GM21528 (cell line): ENCODE results near the gene APPBP2.
"Not testable (repeated sequence)": the region's sequence is repeated elsewhere in the genome, so short reads cannot be mapped to it uniquely, and the experiment has no call there.

Experiments used
- ATAC-seq: cut with Tn5 transposase; IDR thresholded peaks from one replicate; pipeline ENCODE4 v1.9.1; 2021; ENCODE audit warnings: mild to moderate bottlenecking, moderate library complexity; ENCODE audit not compliant: unreplicated experiment, low FRiP score

APPBP2 gene

DNA sequence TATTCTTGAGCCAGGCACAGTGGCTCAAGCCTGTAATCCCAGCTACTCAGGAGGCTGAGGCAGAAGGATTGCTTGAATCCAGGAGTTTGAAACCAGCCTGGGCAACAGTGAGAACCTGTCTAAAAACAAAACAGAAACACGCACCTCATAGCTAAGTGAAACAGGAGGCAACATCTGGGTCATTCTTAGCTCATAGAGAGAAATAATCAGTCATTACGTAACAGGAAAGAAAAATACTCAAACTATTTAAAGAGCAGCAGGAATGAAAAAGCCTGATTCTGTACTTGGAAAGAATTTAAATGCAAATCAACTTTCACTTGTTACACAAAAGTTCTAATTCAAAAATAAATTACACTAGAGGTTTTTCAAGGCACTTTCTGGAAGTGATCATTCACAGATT lies 86.5 kb downstream of the APPBP2 start:
- no peak for ATAC-seq

DNA sequence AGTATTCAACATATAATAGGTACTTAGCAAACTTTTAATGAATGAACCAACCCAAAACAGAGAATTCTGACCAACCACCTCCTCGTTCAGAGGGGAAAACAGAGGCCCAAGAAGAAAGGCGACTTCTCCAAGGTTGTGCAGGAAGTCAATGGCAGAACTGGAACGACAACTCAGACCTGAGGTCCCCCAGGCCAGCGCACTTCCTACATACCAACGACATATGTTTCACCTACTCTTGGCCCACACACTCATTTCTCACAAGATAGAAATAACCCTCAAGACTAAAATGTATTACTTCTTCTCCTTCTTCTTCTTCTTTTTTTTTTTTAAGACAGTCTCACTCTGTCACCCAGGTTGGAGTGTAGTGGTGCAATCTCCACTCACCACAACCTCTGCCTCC lies 89.4 kb downstream of the APPBP2 start:
- no peak for ATAC-seq

GRCh38 chr17:60435244-60436167 lies 90.5 kb downstream of the APPBP2 start:
- ATAC-seq: no peak

DNA sequence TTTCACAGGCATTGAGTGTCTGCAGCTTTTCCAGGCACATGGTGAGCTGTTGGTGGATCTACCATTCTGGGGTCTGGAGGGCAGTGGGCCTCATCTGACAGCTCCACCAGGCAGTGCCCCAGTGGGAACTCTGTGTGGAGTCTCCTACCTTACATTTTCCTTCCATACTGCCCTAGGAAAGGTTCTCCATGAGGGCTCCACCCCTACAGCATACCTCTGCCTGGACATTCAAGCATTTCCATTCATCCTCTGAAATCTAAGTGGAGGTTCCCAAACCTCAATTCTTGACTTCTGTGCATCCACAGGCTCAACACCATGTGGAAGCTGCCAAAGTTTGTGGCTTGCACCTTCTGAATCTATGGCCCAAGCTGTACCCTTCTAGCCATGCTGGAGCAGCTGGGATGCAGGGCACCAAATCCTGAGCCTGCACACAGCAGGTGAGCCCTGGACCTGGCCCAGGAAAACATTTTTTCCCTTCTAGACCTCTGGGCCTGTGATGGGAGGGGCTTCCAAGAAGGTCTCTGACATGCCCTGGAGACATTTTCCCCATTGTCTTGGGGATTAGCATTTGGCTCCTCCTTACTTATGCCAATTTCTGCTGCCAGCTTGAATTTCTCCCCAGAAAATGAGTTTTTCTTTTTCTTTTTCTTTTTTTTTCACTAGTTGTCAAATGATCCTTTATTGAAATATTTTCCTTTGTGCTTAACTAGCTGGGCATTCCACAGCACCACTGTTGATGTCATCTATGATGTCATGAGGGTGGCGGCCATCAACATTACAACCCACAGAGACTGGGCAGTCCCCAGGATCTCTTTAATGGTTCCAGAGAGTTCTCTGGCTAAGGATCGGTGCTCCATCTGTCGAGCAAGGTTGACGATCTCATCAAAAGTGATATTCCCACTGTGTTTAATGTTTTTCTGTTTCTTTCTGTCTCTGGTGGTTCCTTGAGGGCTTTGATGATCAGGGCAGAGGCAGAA lies 92.7 kb downstream of the APPBP2 start:
- ATAC-seq: not testable (repeated sequence)

DNA sequence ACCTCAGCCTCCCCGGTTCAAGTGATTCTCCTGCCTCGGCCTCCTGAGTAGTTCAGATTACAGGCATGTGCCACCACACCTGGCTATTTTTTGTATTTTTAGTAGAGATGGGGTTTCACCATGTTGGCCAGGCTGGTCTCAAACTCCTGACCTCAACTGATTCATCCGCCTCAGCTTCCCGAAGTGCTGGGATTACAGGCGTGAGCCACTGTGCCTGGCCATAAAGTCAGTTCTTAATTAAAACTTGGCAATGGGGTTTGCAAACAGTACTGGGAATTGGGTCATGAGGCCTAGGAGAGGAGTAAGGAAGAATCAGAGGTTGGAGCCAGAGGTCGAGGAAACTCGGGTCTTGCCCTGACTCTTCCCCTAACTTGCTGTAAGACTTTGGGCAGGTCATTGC lies 95.5 kb downstream of the APPBP2 start:
- not testable (repeated sequence) for ATAC-seq

GRCh38 chr17:60428491-60428890 lies 97.6 kb downstream of the APPBP2 start:
- not testable (repeated sequence) for ATAC-seq

DNA sequence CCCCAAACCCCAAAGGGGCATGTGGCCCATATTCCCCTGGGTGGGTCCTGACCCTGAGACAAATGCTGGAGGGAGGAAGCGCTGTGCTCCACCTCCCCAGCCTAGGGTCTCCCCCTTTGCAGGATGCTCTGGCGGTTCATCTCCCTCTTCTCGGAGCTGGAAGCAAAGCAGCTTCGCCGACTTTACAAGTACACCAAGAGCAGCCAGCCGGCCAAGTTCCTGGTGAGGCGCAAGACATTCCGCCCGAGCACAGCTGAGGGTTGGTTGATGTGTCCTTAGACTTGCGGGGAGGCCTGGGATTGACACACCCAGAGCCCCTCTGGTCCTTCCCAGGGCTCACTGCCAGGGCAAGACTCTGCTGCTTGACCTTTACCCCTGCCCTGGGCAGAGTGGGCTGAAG lies 99.4 kb downstream of the APPBP2 start:
- no peak for ATAC-seq

DNA sequence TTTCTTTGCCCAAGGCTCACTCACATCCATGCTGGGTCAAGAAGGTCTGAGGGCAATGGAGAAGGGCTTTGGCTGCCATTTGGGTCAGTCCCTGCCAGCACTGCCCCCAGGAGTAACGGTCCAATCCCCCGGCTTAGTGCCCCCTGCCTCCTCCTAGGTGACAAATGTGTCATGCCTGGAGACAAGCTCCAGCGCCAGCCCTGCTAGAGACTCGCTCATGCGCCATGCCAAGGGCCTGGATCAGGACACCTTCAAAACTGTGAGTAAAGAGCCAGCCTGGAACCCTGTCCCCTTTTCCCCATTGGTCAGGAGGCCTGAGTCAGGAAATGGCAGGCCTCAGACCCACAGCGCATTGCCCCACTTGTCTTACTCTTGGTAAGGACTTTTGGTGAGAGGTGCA lies 100.4 kb downstream of the APPBP2 start:
- ATAC-seq: no peak

DNA sequence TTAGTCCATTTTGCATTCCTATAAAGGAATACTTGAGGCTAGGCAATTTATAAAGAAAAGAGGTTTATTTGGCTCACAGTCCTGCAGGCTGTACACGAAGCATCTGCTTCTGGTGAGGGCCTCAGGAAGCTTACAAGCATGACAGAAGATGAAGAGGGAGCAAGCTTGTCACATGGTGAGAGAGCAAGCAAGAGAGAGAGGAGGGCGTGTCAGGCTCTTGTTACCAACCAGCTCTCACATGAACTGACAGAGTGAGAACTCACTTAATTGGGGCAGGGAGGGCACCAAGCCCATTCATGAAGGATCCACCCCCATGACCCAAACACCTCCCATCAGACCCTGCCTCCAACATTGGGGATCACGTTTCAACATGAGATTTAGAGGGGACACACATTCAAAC lies 102.2 kb downstream of the APPBP2 start:
- ATAC-seq: no peak

- no peak for ATAC-seq
Measured at GRCh38 chr17:60422162-60422665, 103.8 kb downstream of the APPBP2 start, which contains the start of gene CHCT1. Gene CHCT1, plus strand, starts transcription at chr17:60422489. Its CDS starts 104 bp downstream, at chr17:60422593.

DNA sequence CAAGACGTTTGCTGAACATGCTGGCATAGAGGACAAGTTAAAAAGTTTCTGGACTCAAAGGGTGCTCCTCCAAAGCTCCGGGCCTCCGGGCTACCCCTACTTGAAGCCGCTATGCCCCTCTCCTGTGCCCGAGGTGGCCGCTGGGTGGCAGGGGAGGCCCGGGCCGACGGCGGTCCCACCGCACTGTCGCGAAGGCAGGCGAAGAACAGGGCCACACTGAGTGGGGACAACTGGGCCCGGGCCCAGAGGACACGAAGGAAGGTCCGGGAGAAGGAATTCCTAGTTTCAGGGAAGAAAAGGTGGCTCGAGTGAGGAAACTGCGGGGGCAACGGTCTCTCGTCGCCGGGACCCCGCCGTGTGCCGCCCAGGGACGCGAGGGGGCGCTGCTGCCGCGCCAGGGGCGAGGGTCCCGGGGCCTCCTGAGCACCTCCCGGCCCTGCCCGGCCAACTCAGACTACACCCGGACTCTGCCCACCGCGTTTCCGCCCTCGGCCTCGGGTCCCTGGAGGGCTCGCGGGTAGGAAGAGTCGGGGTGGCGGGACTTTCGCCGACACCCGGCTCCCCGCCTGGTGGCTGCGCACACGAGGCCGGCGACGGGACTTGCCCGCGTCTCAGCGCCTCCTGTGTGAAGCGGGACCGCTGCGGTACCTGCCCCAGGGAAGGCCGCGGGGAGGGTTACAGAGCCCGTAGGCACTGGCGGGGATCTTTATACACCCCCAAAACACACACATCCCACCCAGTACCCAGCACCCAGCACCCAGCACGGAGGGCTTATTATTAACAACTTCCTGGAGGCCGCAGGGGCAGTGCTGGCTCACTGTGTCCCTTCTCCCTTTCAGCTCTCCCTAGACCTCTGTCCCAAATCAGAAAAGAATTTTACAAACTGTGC lies 104.5 kb downstream of the APPBP2 start:
- ATAC-seq: peak; percentile 89

- ATAC-seq: not testable (repeated sequence)
Measured at GRCh38 chr17:60419875-60420274, 106.2 kb downstream of the APPBP2 start.

- ATAC-seq: not testable (repeated sequence)
Measured at GRCh38 chr17:60419003-60419402, 107.0 kb downstream of the APPBP2 start.

GRCh38 chr17:60416368-60416925 lies 109.6 kb downstream of the APPBP2 start:
- no peak for ATAC-seq

DNA sequence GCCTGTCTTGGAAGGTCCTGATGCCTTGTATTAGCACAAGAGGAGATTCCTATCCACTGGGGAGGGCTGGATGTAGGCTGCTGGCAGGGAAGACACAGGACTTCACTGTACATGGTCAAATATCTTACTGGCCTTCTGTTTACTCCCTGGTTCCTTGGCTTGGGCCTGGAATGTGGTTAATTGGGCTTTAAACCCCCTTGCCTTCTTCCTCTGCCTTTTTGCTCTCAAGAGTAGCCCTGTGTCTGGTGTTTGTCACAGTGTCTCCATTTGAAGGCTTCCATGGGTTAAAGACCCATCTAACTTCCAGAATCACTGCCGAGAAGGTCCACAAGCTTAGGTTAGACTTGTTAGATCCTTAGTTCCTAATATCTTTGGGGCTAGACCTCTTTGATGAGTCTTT lies 110.9 kb downstream of the APPBP2 start:
- no peak for ATAC-seq

- ATAC-seq: no peak
Measured at GRCh38 chr17:60412701-60413100, 113.3 kb downstream of the APPBP2 start.

DNA sequence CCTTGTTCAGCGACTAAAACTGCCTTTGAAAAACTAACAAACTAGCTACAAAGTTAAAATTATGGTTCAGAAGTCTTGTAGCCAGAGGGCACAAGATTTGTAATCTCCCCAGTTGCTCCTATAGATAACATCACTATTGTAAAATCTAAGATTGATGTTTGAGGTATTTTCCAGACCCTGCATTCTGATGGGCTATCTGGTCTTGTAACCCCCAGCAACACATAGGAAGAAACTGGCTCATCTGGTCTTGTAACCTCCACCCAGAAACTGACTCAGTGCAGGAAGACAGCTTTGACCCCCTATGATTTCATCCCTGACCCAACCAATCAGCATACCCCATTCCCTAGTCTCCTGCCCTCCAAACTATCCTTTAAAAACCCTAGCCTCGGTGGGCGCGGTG lies 116.0 kb downstream of the APPBP2 start:
- no peak for ATAC-seq

GRCh38 chr17:60406887-60407286 lies 119.2 kb downstream of the APPBP2 start:
- ATAC-seq: no peak

DNA sequence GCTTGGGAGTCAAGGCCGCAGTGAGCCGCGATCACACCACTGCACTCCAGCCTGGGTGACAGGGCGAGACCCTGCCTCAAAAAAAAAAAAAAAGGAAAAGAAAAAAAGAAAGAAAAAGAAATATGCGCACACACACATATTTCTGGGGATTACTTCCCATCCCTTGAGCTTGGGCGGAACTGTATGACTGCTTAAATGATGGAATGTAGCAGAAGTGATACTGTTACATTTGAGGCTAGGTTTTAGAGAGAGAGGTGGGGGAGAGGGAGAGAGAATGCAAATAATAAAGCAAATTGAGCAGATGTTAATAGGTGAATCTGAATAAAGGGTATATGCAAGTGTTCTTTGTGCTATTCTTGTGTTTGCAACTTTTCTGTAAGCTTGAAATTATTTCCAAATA lies 122.1 kb downstream of the APPBP2 start:
- no peak for ATAC-seq

- no peak for ATAC-seq
Measured at GRCh38 chr17:60403523-60403810, 122.6 kb downstream of the APPBP2 start.
